Common myeloid progenitor, CD34-positive (primary cell): Measurements from ENCODE around the gene SPNS3.

Source experiments
- CTCF ChIA-PET: fragments of 350-600 bp; sonication (Branson Sonifier 250); formaldehyde crosslinking; loops from one replicate; lab custom pipeline; 2021; ENCODE audit warnings: antibody characterized with exemption; lab: Charles Lee
- POLR2A ChIA-PET: fragments of 350-600 bp; sonication (Branson Sonifier 250); formaldehyde crosslinking; loops from one replicate; lab custom pipeline; 2021; ENCODE audit warnings: antibody characterized with exemption; lab: Charles Lee
- DNase-seq, 3 donors: peaks; one replicate each; pipeline versions ENCODE4 v3.0.0 to v3.0.0-alpha.2; 2013
- H3K27ac ChIP-seq, 2 experiments: 1 replicate in 1 of 2; 2 replicates in 1 of 2; pipeline ENCODE4 v1.7.0; 2013; ENCODE audit warnings: inconsistent platforms in 2 of 2, low read length in 2 of 2, mild to moderate bottlenecking in 2 of 2, low read depth in 1 of 2, moderate library complexity in 1 of 2; ENCODE audit not compliant: severe bottlenecking in 2 of 2, insufficient read depth in 1 of 2, poor library complexity in 1 of 2
- H3K27me3 ChIP-seq, 5 experiments: replicated peaks in 2 of 5; 1 replicate in 3 of 5; 2 replicates in 2 of 5; pipeline versions ENCODE4 v1.6.1 to v1.7.0; 2013; ENCODE audit warnings: low read length in 4 of 5, mild to moderate bottlenecking in 2 of 5, moderate library complexity in 2 of 5, inconsistent platforms in 1 of 5; ENCODE audit not compliant: insufficient read depth in 5 of 5, control insufficient read depth in 4 of 5
- H3K36me3 ChIP-seq, 4 experiments: 1 replicate in 2 of 4; 2 replicates in 2 of 4; pipeline versions ENCODE4 v1.6.1 to v1.7.0; 2013; ENCODE audit warnings: low read length in 3 of 4, control low read depth in 1 of 4, mild to moderate bottlenecking in 1 of 4; ENCODE audit not compliant: control insufficient read depth in 4 of 4, insufficient read depth in 4 of 4
- H3K4me1 ChIP-seq, 4 experiments: 1 replicate in 3 of 4; 2 replicates in 1 of 4; pipeline versions ENCODE4 v1.6.1 to v1.7.1; 2013; ENCODE audit warnings: low read length in 3 of 4, mild to moderate bottlenecking in 3 of 4, control low read depth in 1 of 4, inconsistent platforms in 1 of 4, moderate library complexity in 1 of 4; ENCODE audit not compliant: control insufficient read depth in 4 of 4, insufficient read depth in 4 of 4; ENCODE audit errors: control extremely low read depth in 1 of 4
- H3K4me3 ChIP-seq, 7 experiments: 1 replicate in 4 of 7; 2 replicates in 3 of 7; pipeline versions ENCODE4 v1.5.1 to v1.7.0; 2013; ENCODE audit warnings: mild to moderate bottlenecking in 7 of 7, low read length in 6 of 7, moderate library complexity in 6 of 7, inconsistent platforms in 2 of 7, low read depth in 2 of 7, control low read depth in 1 of 7; ENCODE audit not compliant: insufficient read depth in 4 of 7, control insufficient read depth in 1 of 7; ENCODE audit errors: extremely low read depth in 1 of 7
- H3K9me3 ChIP-seq, 5 experiments: 1 replicate in 4 of 5; 2 replicates in 1 of 5; pipeline versions ENCODE4 v1.6.1 to v1.7.1; 2013; ENCODE audit warnings: low read length in 4 of 5, mild to moderate bottlenecking in 2 of 5, inconsistent platforms in 1 of 5, low read depth in 1 of 5, moderate library complexity in 1 of 5; ENCODE audit not compliant: control insufficient read depth in 4 of 5, insufficient read depth in 2 of 5; ENCODE audit errors: control extremely low read depth in 1 of 5
- WGBS: methylation state at CpG from one replicate; pipeline ENCODE4 v1.1.5; 2013; ENCODE audit not compliant: insufficient coverage; 5-methylcytosine and 5-hydroxymethylcytosine counted together

The SPNS3 gene

GRCh38 chr17:4507361-4508111 lies 73.8 kb downstream of the SPNS3 start:
- Histone ChIP-seq H3K27me3 (no peaks in the 10 kb centered on the region), H3K4me1 (peaks cover 9 to 99% (median 95%) of the 10 kb centered on the region in 4 experiments), H3K9me3 (no peaks in the 10 kb centered on the region), H3K27ac (no peak overlapping the region), H3K36me3 (peaks cover 0 to 35% (median 2%) of the 10 kb centered on the region in 4 experiments), H3K4me3 (no peak overlapping the region)
- ChIA-PET CTCF (interaction anchor here (1.3 to 3.9 kb wide), 6 partner anchors 8 to 87 kb away, joined by 3 to 22 read pairs (median 4); partner anchors contain the start of gene SPNS2), POLR2A (interaction anchor here (0.5 to 1.5 kb wide), 2 partner anchors 8 to 91 kb away, joined by 3 to 9 read pairs; partner anchors contain the start of gene SPNS2)
- no peak for DNase-seq
- 77% methylated on average over 8 of the region's 8 CpGs for WGBS

DNA sequence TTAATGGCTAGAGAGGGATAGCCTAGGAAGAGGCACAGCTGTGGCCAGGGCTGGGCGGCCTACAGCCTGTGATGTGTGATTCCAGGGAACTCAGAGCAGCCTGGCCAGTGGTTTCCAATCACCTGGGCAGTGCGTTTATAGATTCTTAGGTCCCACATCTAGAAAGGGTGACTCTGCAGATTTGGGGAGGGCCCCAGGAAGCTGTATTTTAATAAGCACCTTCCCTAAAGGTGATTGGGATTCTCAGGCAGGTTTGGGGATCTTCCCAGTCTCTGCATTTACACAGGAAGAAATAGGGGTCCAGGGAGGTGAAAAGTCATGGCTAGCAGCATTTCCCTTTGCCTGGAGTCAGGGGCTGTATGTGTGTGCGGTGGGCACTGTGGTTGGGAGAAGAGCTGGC lies 74.5 kb downstream of the SPNS3 start:
- WGBS, result 57% methylated on average over 2 of the region's 3 CpGs
- ChIA-PET CTCF (interaction anchor here (1.2 to 3.9 kb wide), 10 partner anchors 9 to 88 kb away, joined by 3 to 22 read pairs (median 4); partner anchors contain the start of gene SPNS2), POLR2A (interaction anchor here (0.5 to 1.5 kb wide), 2 partner anchors 8 to 92 kb away, joined by 3 to 9 read pairs; partner anchors contain the start of gene SPNS2)
- Histone ChIP-seq H3K36me3 (peaks cover 0 to 35% (median 4%) of the 10 kb centered on the region in 4 experiments), H3K27ac (no peak overlapping the region), H3K27me3 (no peaks in the 10 kb centered on the region), H3K4me1 (peaks cover 9 to 92% (median 88%) of the 10 kb centered on the region in 4 experiments), H3K4me3 (no peak overlapping the region), H3K9me3 (no peaks in the 10 kb centered on the region)
- peak in 2 of 3 donors; percentile 42 to 48 for DNase-seq

GRCh38 chr17:4509401-4509800 lies 75.7 kb downstream of the SPNS3 start:
- ChIA-PET CTCF (interaction anchor here (1.1 to 3.9 kb wide), 10 partner anchors 10 to 294 kb away, joined by 3 to 22 read pairs (median 4); partner anchors contain the start of gene SPNS2), POLR2A (interaction anchor here (0.6 to 1.5 kb wide), 2 partner anchors 10 to 20 kb away, joined by 3 to 9 read pairs; partner anchors contain the start of gene SPNS2)
- no peaks in the 10 kb centered on the region for H3K9me3 ChIP-seq
- 28% methylated on average over 4 of the region's 8 CpGs for WGBS
- H3K27ac ChIP-seq, result no peak overlapping the region
- H3K4me1 ChIP-seq, result peaks cover 7 to 80% (median 76%) of the 10 kb centered on the region in 4 experiments
- peaks cover 0 to 45% (median 7%) of the 10 kb centered on the region in 4 experiments for H3K36me3 ChIP-seq
- no peaks in the 10 kb centered on the region for H3K27me3 ChIP-seq
- DNase-seq, result peak in 2 of 3 donors; percentile 60 to 67
- peak overlapping the region in 5 of 7 experiments; percentile 2 to 43 (median 41) for H3K4me3 ChIP-seq

DNA sequence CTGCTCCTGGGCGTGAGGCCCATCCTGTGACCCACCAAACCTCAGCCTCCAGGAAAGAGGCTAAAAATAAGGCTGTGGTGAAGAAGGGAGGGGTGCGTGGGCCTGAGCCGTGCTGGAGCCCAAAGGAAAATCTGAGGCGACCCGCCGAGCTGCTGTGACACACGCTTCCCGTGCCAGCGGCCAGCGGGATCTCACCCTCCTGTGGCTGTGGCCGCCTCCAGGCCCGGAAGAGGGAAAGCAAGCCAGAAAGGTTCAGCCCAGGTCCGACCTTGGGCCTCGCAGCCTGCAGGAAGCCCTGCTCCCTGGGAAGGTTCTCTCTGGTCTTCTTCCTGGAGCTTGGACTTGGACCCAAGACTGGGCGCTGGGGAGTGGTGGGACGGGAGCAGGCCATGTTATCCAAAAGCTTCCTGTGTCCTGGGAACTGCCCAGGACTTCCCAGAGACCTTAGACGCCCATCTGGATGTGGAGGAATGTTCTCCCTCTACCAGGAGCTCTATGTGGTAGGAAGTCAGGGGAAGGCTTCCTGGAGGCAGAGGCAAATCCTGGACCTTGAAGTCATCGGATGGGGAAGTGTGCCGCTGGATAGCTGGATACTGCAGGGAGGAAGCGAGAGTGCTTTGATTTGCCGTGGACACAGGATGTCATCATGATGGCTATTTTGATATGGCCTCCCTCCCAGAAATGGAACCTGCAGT lies 76.3 kb downstream of the SPNS3 start:
- ChIA-PET POLR2A (no interaction called here), CTCF (interaction anchor here (0.8 to 3.9 kb wide), 9 partner anchors 10 to 295 kb away, joined by 3 to 22 read pairs (median 4); partner anchors contain the start of gene SPNS2)
- H3K4me3 ChIP-seq, result peak overlapping the region in 5 of 7 experiments; percentile 2 to 43 (median 41)
- WGBS, result 33% methylated on average over 21 of the region's 21 CpGs
- H3K4me1 ChIP-seq, result peaks cover 2 to 73% (median 70%) of the 10 kb centered on the region in 4 experiments
- no peak overlapping the region for H3K27ac ChIP-seq
- no peaks in the 10 kb centered on the region for H3K9me3 ChIP-seq
- no peaks in the 10 kb centered on the region for H3K27me3 ChIP-seq
- H3K36me3 ChIP-seq, result peaks cover 0 to 46% (median 7%) of the 10 kb centered on the region in 4 experiments
- DNase-seq, result peak in 1 of 3 donors; percentile 33

- WGBS, result 91% methylated on average over 7 of the region's 11 CpGs
- Histone ChIP-seq H3K27me3 (no peaks in the 10 kb centered on the region), H3K9me3 (no peaks in the 10 kb centered on the region), H3K36me3 (peaks cover under 1 to 47% (median 10%) of the 10 kb centered on the region in 4 experiments), H3K4me3 (peak overlapping the region in 3 of 7 experiments; percentile 11 to 43 (median 42)), H3K27ac (no peak overlapping the region), H3K4me1 (peaks cover 2 to 68% (median 65%) of the 10 kb centered on the region in 4 experiments)
- ChIA-PET CTCF (interaction anchor here (0.8 to 3.9 kb wide), 6 partner anchors 11 to 295 kb away, joined by 3 to 22 read pairs (median 4); partner anchors contain the start of gene SPNS2), POLR2A (no interaction called here)
- DNase-seq, result no peak
Observed at GRCh38 chr17:4510618-4510941, 76.8 kb downstream of the SPNS3 start.

- Histone ChIP-seq H3K27me3 (no peaks in the 10 kb centered on the region), H3K27ac (no peak overlapping the region), H3K36me3 (peaks cover 3 to 53% (median 12%) of the 10 kb centered on the region in 4 experiments), H3K4me1 (peaks cover 2 to 60% (median 57%) of the 10 kb centered on the region in 4 experiments), H3K9me3 (no peaks in the 10 kb centered on the region), H3K4me3 (peak overlapping the region in 1 of 7 experiments; percentile 31)
- POLR2A ChIA-PET, result no interaction called here
- 76% methylated on average over 9 of the region's 10 CpGs for WGBS
- peak in 2 of 3 donors; percentile 57 to 67 for DNase-seq
- CTCF ChIA-PET, result interaction anchor here (1.0 to 3.9 kb wide), 3 partner anchors 20 to 91 kb away, joined by 3 to 22 read pairs (median 4); no protein-coding TSS in a partner anchor
Observed at GRCh38 chr17:4511199-4511932, 77.6 kb downstream of the SPNS3 start.
